Activated CD8-positive, alpha-beta memory T cell treated with anti-CD3 and anti-CD28 coated beads, Interleukin-2, amount 50 U/mL, for 48 hours (primary cell): ENCODE results near the gene SLC39A11.
"Not testable (repeated sequence)": the region's sequence is repeated elsewhere in the genome, so short reads cannot be mapped to it uniquely, and the experiment has no call there.

Experiments used
- DNase-seq: peaks from one replicate; pipeline ENCODE4 v3.0.0-alpha.2; 2020

Gene SLC39A11

GRCh38 chr17:72811976-72812687 is 280.4 kb downstream of the SLC39A11 start:
- no peak for DNase-seq

- DNase-seq = no peak
Observed at GRCh38 chr17:72810991-72811508, 281.4 kb downstream of the SLC39A11 start.

GRCh38 chr17:72806011-72806410 is 286.5 kb downstream of the SLC39A11 start:
- no peak for DNase-seq

- no peak for DNase-seq
Observed at GRCh38 chr17:72804949-72805707, 287.4 kb downstream of the SLC39A11 start.

GRCh38 chr17:72802726-72803125 is 289.8 kb downstream of the SLC39A11 start:
- DNase-seq = no peak

- DNase-seq = no peak
Observed at GRCh38 chr17:72797142-72797541, 295.3 kb downstream of the SLC39A11 start.

GRCh38 chr17:72795941-72796340 is 296.5 kb downstream of the SLC39A11 start:
- no peak for DNase-seq

GRCh38 chr17:72794152-72794551 is 298.3 kb downstream of the SLC39A11 start:
- no peak for DNase-seq

GRCh38 chr17:72792771-72793170 is 299.7 kb downstream of the SLC39A11 start:
- DNase-seq = no peak

- DNase-seq = no peak
Observed at GRCh38 chr17:72790190-72790589, 302.3 kb downstream of the SLC39A11 start.

GRCh38 chr17:72789711-72790110 is 302.8 kb downstream of the SLC39A11 start:
- no peak for DNase-seq

- no peak for DNase-seq
Observed at GRCh38 chr17:72788950-72789585, 303.4 kb downstream of the SLC39A11 start.

GRCh38 chr17:72786209-72786608 is 306.3 kb downstream of the SLC39A11 start:
- DNase-seq = no peak

- DNase-seq = no peak
Observed at GRCh38 chr17:72782985-72783701, 309.3 kb downstream of the SLC39A11 start.

GRCh38 chr17:72782437-72782836 is 310.1 kb downstream of the SLC39A11 start:
- DNase-seq = not testable (repeated sequence)

GRCh38 chr17:72778169-72779151 is 314.0 kb downstream of the SLC39A11 start:
- DNase-seq = no peak

- DNase-seq = no peak
Observed at GRCh38 chr17:72775919-72776318, 316.6 kb downstream of the SLC39A11 start.

GRCh38 chr17:72775237-72775636 is 317.3 kb downstream of the SLC39A11 start:
- no peak for DNase-seq

- DNase-seq = no peak
Observed at GRCh38 chr17:72774236-72774635, 318.3 kb downstream of the SLC39A11 start.

GRCh38 chr17:72773225-72773624 is 319.3 kb downstream of the SLC39A11 start:
- not testable (repeated sequence) for DNase-seq

GRCh38 chr17:72772331-72772821 is 320.1 kb downstream of the SLC39A11 start:
- DNase-seq = no peak
